ENCODE data around the gene SYT1. TPM values are rescaled to one million over a fixed set of nuclear protein-coding genes. Genes with fewer than 3 reads are reported as not detected.

SYT1 gene
- total RNA-seq, 4 donors from 2014 or later: 9.7 to 24.3 (median 18.3) TPM

GRCh38 chr12:79227646-79228045, 363.1 kb downstream of the SYT1 start:
- Histone ChIP-seq H3K27ac (no peak overlapping the region), H3K4me1 (no peaks in the 10 kb centered on the region), H3K9me3 (peaks cover 0 to 7% of the 10 kb centered on the region in 2 donors), H3K27me3 (no peaks in the 10 kb centered on the region), H3K36me3 (no peaks in the 10 kb centered on the region), H3K4me3 (no peak overlapping the region)
- DNase-seq: no peak
- intact Hi-C loops (cut with DNase I; ENCODE audit: low total_unique reads): no loop called here
- TF ChIP-seq POLR2A (IDR thresholded peaks at IDR 0.05): no peak
- no peak for TF ChIP-seq CTCF (IDR thresholded peaks at IDR 0.05)

DNA sequence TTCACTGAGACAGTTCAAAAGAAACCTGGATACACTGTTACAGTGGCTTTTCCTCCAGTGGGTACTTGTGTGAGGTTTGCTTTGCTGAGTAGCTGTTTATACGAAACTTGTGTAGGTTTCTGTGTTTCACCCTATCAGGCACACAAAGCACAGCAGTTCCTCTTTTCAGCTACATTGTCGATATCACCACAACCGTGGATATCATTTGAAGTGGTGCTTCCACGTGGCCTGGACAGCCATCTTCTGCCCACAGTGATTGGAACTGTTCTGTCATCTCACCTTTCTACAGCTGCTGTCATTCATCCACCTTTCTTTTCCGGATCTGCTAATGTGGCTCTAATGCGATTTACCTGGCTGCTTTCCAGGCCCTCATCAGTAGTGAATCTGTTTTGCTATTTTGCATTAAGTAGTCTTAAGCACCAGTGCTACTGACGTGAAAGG, 368.8 kb downstream of the SYT1 start:
- Histone ChIP-seq H3K27me3 (no peaks in the 10 kb centered on the region), H3K4me1 (no peaks in the 10 kb centered on the region), H3K36me3 (no peaks in the 10 kb centered on the region), H3K9me3 (no peaks in the 10 kb centered on the region), H3K4me3 (no peak overlapping the region), H3K27ac (no peak overlapping the region)
- TF ChIP-seq POLR2A (IDR thresholded peaks at IDR 0.05): no peak
- TF ChIP-seq CTCF (IDR thresholded peaks at IDR 0.05): no peak
- DNase-seq: no peak
- intact Hi-C loops (cut with DNase I; ENCODE audit: low total_unique reads): no loop called here

DNA sequence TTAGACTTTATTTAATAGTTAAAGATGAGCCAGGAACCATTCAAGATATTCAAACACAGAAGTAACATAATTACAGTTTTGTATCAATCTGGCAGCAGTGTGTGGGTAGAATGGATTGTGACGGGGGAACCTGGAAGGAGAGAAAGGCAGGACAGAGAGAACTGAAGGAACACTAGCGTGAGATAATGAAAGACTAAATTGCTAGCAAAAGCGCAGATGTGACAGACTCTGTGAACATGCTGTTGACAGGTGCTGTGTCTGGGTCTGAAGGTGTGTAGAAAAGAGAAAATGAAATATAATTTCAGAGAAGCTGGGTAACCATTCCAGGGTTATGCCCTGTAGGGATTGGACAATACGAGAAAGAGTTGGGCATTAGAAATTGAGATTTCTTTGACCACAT, 372.3 kb downstream of the SYT1 start:
- H3K36me3 ChIP-seq: no peaks in the 10 kb centered on the region
- H3K4me1 ChIP-seq: no peaks in the 10 kb centered on the region
- DNase-seq: no peak
- intact Hi-C loops (cut with DNase I; ENCODE audit: low total_unique reads): no loop called here
- H3K9me3 ChIP-seq: no peaks in the 10 kb centered on the region
- H3K4me3 ChIP-seq: no peak overlapping the region
- no peaks in the 10 kb centered on the region for H3K27me3 ChIP-seq
- TF ChIP-seq POLR2A (IDR thresholded peaks at IDR 0.05): no peak
- TF ChIP-seq CTCF (IDR thresholded peaks at IDR 0.05): no peak
- no peak overlapping the region for H3K27ac ChIP-seq

- Histone ChIP-seq H3K9me3 (no peaks in the 10 kb centered on the region), H3K36me3 (no peaks in the 10 kb centered on the region), H3K4me1 (no peaks in the 10 kb centered on the region), H3K4me3 (no peak overlapping the region), H3K27ac (no peak overlapping the region), H3K27me3 (no peaks in the 10 kb centered on the region)
- no peak for TF ChIP-seq POLR2A (IDR thresholded peaks at IDR 0.05)
- TF ChIP-seq CTCF (IDR thresholded peaks at IDR 0.05): no peak
- no peak for DNase-seq
- intact Hi-C loops (cut with DNase I; ENCODE audit: low total_unique reads): no loop called here
These were observed 373.7 kb downstream of the SYT1 start for GRCh38 chr12:79238246-79238645.

- no peaks in the 10 kb centered on the region for H3K4me1 ChIP-seq
- H3K36me3 ChIP-seq: no peaks in the 10 kb centered on the region
- no peaks in the 10 kb centered on the region for H3K9me3 ChIP-seq
- H3K27ac ChIP-seq: no peak overlapping the region
- DNase-seq: no peak
- intact Hi-C loops (cut with DNase I; ENCODE audit: low total_unique reads): no loop called here
- H3K27me3 ChIP-seq: no peaks in the 10 kb centered on the region
- no peak overlapping the region for H3K4me3 ChIP-seq
- TF ChIP-seq CTCF (IDR thresholded peaks at IDR 0.05) (no peak), POLR2A (IDR thresholded peaks at IDR 0.05) (no peak)
These were observed 382.9 kb downstream of the SYT1 start for GRCh38 chr12:79247494-79247893.

Data from uterus (tissue), 4 donors.